OCI-LY3 (cell line): ENCODE data around the gene RTN4RL1.

Source experiments
- CTCF ChIP-seq: fragments of 200-600, 300-600 bp; sonication (generic); IDR thresholded peaks from 2 replicates; pipeline ENCODE4 v1.5.1; 2014; ENCODE audit warnings: antibody characterized with exemption, low read length, low read depth
- EZH2phosphoT487 ChIP-seq: fragments of 200-600 bp; shearing (Covaris generic); IDR thresholded peaks from 2 replicates; pipeline ENCODE4 v1.6.1; 2018; ENCODE audit warnings: antibody characterized with exemption, mixed run types, low read depth

GRCh38 chr17:1942666-1943435 is 82.3 kb downstream of the RTN4RL1 start:
- TF ChIP-seq CTCF (no peak), EZH2phosphoT487 (no peak)
